ENCODE measurements around the gene TDRD12.
"Not testable (repeated sequence)": the region's sequence is repeated elsewhere in the genome, so short reads cannot be mapped to it uniquely, and the experiment has no call there.

Gene TDRD12

GRCh38 chr19:32748948-32749347, 29.4 kb downstream of the TDRD12 start:
- no peak for DNase-seq (ENCODE audit: low spot score)
- in situ Hi-C loops (cut with MboI; ENCODE audit: low pct_unique_long_range_greater_than_20kb, low sequenced_read_pairs, unreplicated experiment): no loop called here
- TF ChIP-seq CTCF (IDR thresholded peaks at IDR 0.05; ENCODE audit: extremely low read depth, insufficient read depth, missing control alignments): no peak

- TF ChIP-seq CTCF (IDR thresholded peaks at IDR 0.05; ENCODE audit: extremely low read depth, insufficient read depth, missing control alignments): no peak
- in situ Hi-C loops (cut with MboI; ENCODE audit: low pct_unique_long_range_greater_than_20kb, low sequenced_read_pairs, unreplicated experiment): no loop called here
- no peak for DNase-seq (ENCODE audit: low spot score)
Observed at GRCh38 chr19:32749361-32749760, 29.8 kb downstream of the TDRD12 start.

GRCh38 chr19:32750441-32751055, 31.0 kb downstream of the TDRD12 start:
- in situ Hi-C loops (cut with MboI; ENCODE audit: low pct_unique_long_range_greater_than_20kb, low sequenced_read_pairs, unreplicated experiment): no loop called here
- DNase-seq (ENCODE audit: low spot score): no peak
- no peak for TF ChIP-seq CTCF (IDR thresholded peaks at IDR 0.05; ENCODE audit: extremely low read depth, insufficient read depth, missing control alignments)

- no peak for DNase-seq (ENCODE audit: low spot score)
- no peak for TF ChIP-seq CTCF (IDR thresholded peaks at IDR 0.05; ENCODE audit: extremely low read depth, insufficient read depth, missing control alignments)
- in situ Hi-C loops (cut with MboI; ENCODE audit: low pct_unique_long_range_greater_than_20kb, low sequenced_read_pairs, unreplicated experiment): no loop called here
Observed at GRCh38 chr19:32751066-32751465, 31.5 kb downstream of the TDRD12 start.

GRCh38 chr19:32757189-32757588, 37.6 kb downstream of the TDRD12 start:
- no peak for TF ChIP-seq CTCF (IDR thresholded peaks at IDR 0.05; ENCODE audit: extremely low read depth, insufficient read depth, missing control alignments)
- in situ Hi-C loops (cut with MboI; ENCODE audit: low pct_unique_long_range_greater_than_20kb, low sequenced_read_pairs, unreplicated experiment): no loop called here
- DNase-seq (ENCODE audit: low spot score): no peak

GRCh38 chr19:32765365-32765764, 45.8 kb downstream of the TDRD12 start:
- in situ Hi-C loops (cut with MboI; ENCODE audit: low pct_unique_long_range_greater_than_20kb, low sequenced_read_pairs, unreplicated experiment); DNase-seq (ENCODE audit: low spot score): not testable (repeated sequence)

GRCh38 chr19:32767951-32768679, 48.5 kb downstream of the TDRD12 start:
- in situ Hi-C loops (cut with MboI; ENCODE audit: low pct_unique_long_range_greater_than_20kb, low sequenced_read_pairs, unreplicated experiment): no loop called here
- no peak for TF ChIP-seq CTCF (IDR thresholded peaks at IDR 0.05; ENCODE audit: extremely low read depth, insufficient read depth, missing control alignments)
- DNase-seq (ENCODE audit: low spot score): no peak
